K562 (cell line): ENCODE results near the gene RBL1. TPM values are rescaled to one million over a fixed set of nuclear protein-coding genes. Genes with fewer than 3 reads are reported as not detected.

Experiments used
- ATAC-seq: fragments of 200-7000 bp; cut with Tn5 transposase; 3 replicates; pipeline ENCODE4 v1.9.1; 2020; ENCODE audit warnings: moderate library complexity
- BruUV-seq: library from RNA; stranded (reverse); fragments of 400-500 nt; replicated peaks from 2 replicates; lab custom pipeline; 2021; lab: Mats Ljungman, UMichigan
- CTCF ChIA-PET: fragments of 300-600 bp; formaldehyde crosslinking; extraction: SDS; loops from one replicate; lab custom pipeline; 2021; ENCODE audit warnings: low intra/inter-chr PET ratio; lab: Yijun Ruan, JAX
- POLR2A ChIA-PET: fragments of 300-600, 350-650 bp; sonication (Branson Sonifier 250); formaldehyde crosslinking; extraction: SDS; loops from one replicate; lab custom pipeline; 2021; ENCODE audit warnings: antibody characterized with exemption, inconsistent platforms; lab: Yijun Ruan, JAX
- DNase-seq, 4 experiments: peaks; one replicate each; pipeline versions ENCODE4 v3.0.0 to v3.0.0-alpha.2; 2011 to 2018; ENCODE audit warnings: low spot score in 3 of 4, mixed read lengths in 3 of 4; ENCODE audit errors: extremely low read depth in 1 of 4
- FAIRE-seq: peaks from 2 replicates; lab custom pipeline; 2011; peaks lifted over from hg19 to GRCh38; lab: Jason Lieb, UNC
- H2AFZ ChIP-seq: 2 replicates; pipeline ENCODE4 v1.6.0; 2011; ENCODE audit warnings: low read depth, low read length, control low read depth, inconsistent platforms
- H3K27ac ChIP-seq: fragments of 200-600 bp; 3 replicates; pipeline ENCODE4 v1.8.0; 2011; ENCODE audit warnings: low read depth, mild to moderate bottlenecking, control low read depth, inconsistent platforms, low read length, moderate library complexity, mixed read lengths; ENCODE audit errors: extremely low read depth
- H3K27me3 ChIP-seq, 2 experiments: fragments of 300-600 bp in 1 of 2; 2 replicates in 1 of 2; 3 replicates in 1 of 2; pipeline versions ENCODE4 v1.6.0 to v1.8.0; 2011; ENCODE audit warnings: inconsistent platforms in 2 of 2, low read length in 2 of 2, mild to moderate bottlenecking in 1 of 2, mixed read lengths in 1 of 2, moderate library complexity in 1 of 2; ENCODE audit not compliant: control insufficient read depth in 2 of 2, insufficient read depth in 2 of 2
- H3K36me3 ChIP-seq: fragments of 300-600 bp; 3 replicates; pipeline ENCODE4 v1.8.0; 2011; ENCODE audit warnings: mild to moderate bottlenecking, low read length, inconsistent platforms; ENCODE audit not compliant: control insufficient read depth, insufficient read depth
- H3K4me1 ChIP-seq, 2 experiments: fragments of 200-600 bp in 1 of 2; replicated peaks in 1 of 2; 2 replicates in 1 of 2; 3 replicates in 1 of 2; pipeline versions ENCODE4 v1.5.1 to v1.8.0; 2011; ENCODE audit warnings: inconsistent platforms in 2 of 2, low read length in 2 of 2, mild to moderate bottlenecking in 1 of 2, mixed read lengths in 1 of 2, moderate library complexity in 1 of 2; ENCODE audit not compliant: control insufficient read depth in 2 of 2, insufficient read depth in 2 of 2
- H3K4me2 ChIP-seq: 2 replicates; pipeline ENCODE4 v1.6.1; 2011; ENCODE audit warnings: low read length, control low read depth, inconsistent platforms, mixed read lengths; ENCODE audit not compliant: insufficient read depth
- H3K4me3 ChIP-seq: fragments of 200-600 bp; sonication (generic), shearing (Covaris generic); 2 replicates; pipeline ENCODE4 v1.5.1; 2016; ENCODE audit warnings: control low read depth, inconsistent platforms
- H3K79me2 ChIP-seq: fragments of 200-600 bp; 3 replicates; pipeline ENCODE4 v1.8.0; 2011; ENCODE audit warnings: low read length, inconsistent platforms; ENCODE audit not compliant: control insufficient read depth, insufficient read depth
- H3K9ac ChIP-seq, 2 experiments: 2 replicates each; pipeline versions ENCODE4 v1.6.0 to v1.6.1; 2011; ENCODE audit warnings: low read depth in 2 of 2, low read length in 2 of 2, control low read depth in 1 of 2, inconsistent platforms in 1 of 2, mild to moderate bottlenecking in 1 of 2, mixed read lengths in 1 of 2; ENCODE audit not compliant: insufficient read depth in 1 of 2
- H3K9me1 ChIP-seq: one replicate; pipeline ENCODE4 v1.6.0; 2011; ENCODE audit warnings: inconsistent platforms, mild to moderate bottlenecking, low read length, moderate library complexity; ENCODE audit not compliant: control insufficient read depth, insufficient read depth
- H3K9me3 ChIP-seq: replicated peaks from 2 replicates; pipeline ENCODE4 v1.5.1; 2011; ENCODE audit warnings: low read depth, low read length, inconsistent platforms; ENCODE audit not compliant: control insufficient read depth, insufficient read depth
- H4K20me1 ChIP-seq: replicated peaks from 2 replicates; pipeline ENCODE4 v1.6.1; 2011; ENCODE audit warnings: low read length, inconsistent platforms, mixed read lengths; ENCODE audit not compliant: control insufficient read depth, insufficient read depth
- CC2D1A ChIP-seq: fragments of 450-650 bp; IDR thresholded peaks from 2 replicates; pipeline ENCODE4 v1.6.1; 2017; ENCODE audit warnings: mild to moderate bottlenecking
- FOSL1 ChIP-seq: fragments of 200-800 bp; sonication (Bioruptor generic); conservative IDR thresholded peaks from 2 replicates; pipeline ENCODE4 v1.6.1; 2016; ENCODE audit warnings: missing genetic modification characterization, missing compliant biosample characterization
- HLTF ChIP-seq: fragments of 450-650 bp; IDR thresholded peaks from 2 replicates; pipeline ENCODE4 v1.6.1; 2016
- NFIC ChIP-seq: fragments of 450-650 bp; IDR thresholded peaks from 2 replicates; pipeline ENCODE4 v1.6.1; 2017; ENCODE audit warnings: mild to moderate bottlenecking, inconsistent platforms
- ZNF23 ChIP-seq: fragments of 250-450 bp; sonication (Bioruptor Pico); IDR thresholded peaks from 2 replicates; pipeline ENCODE4 v1.4.0; 2020; ENCODE audit warnings: mild to moderate bottlenecking
- ZNF785 ChIP-seq: fragments of 250-450 bp; sonication (Bioruptor Pico); IDR thresholded peaks from 2 replicates; pipeline ENCODE4 v1.4.0; 2020; ENCODE audit warnings: mild to moderate bottlenecking
- WGBS: fragments of 100-300 bp; shearing (Covaris generic); methylation state at CpG from one replicate; pipeline ENCODE4 v1.1.6; 2016; ENCODE audit warnings: low coverage, mixed read lengths; ENCODE audit not compliant: insufficient coverage; ENCODE audit errors: missing lambda C conversion rate; 5-methylcytosine and 5-hydroxymethylcytosine counted together
- in situ Hi-C: fragments of 300-500 bp; cut with MboI; formaldehyde crosslinking; loops from 4 replicates; pipeline ENCODE4 v1.15.0; 2018; ENCODE audit warnings: inconsistent platforms, mixed read lengths
- intact Hi-C: fragments of 100-400 bp; cut with micrococcal nuclease; formaldehyde crosslinking; loops from 2 replicates; pipeline ENCODE4 v1.14.2; 2022
- polyA plus RNA-seq, 8 experiments: library from polyadenylated mRNA; depleted of rRNA in 4 of 8; stranded (reverse) in 5 of 8; unstranded in 3 of 8; fragments of >200 nt; fragmentation: Nextera tagmentation in 2 of 8; fragmentation: Illumina TruSeq in 1 of 8; extraction: Ambion mirVana in 2 of 8; extraction: Trizol in 1 of 8; gene quantifications; 2 replicates each; pipeline versions ENCODE4 v1.2.1 to v1.2.3, GENCODE V29; 2011 to 2014; ENCODE audit warnings: inconsistent platforms in 1 of 8, missing spikeins in 1 of 8
- total RNA-seq, 7 experiments: library from RNA; depleted of rRNA in 6 of 7; stranded (reverse); fragments of >200 nt in 6 of 7; fragmentation: Illumina TruSeq in 2 of 7; extraction: Trizol in 2 of 7; gene quantifications; 2 replicates each; pipeline versions ENCODE4 v1.2.1 to v1.2.3, GENCODE V29; 2011 to 2021; ENCODE audit warnings: low replicate concordance in 1 of 7
- TF ChIP-seq, protein P1 (sequence below): IDR thresholded peaks from 2 replicates; pipeline ENCODE4 v1.6.1; 2014; ENCODE audit warnings: antibody characterized with exemption

RBL1 gene
- total and polyA plus RNA-seq, 9 of the 15 experiments (the other 6 are each of a cell fraction or from before 2014, with no cell fraction given): 4.0 to 25.9 (median 15.6) TPM

GRCh38 chr20:36988494-36988966 is 107.3 kb downstream of the RBL1 start:
- ChIA-PET POLR2A (no interaction called here), CTCF (no interaction called here)
- no TSS peak for BruUV-seq
- no peak overlapping the region for H3K27ac ChIP-seq
- peaks cover 5 to 8% of the 10 kb centered on the region in 2 experiments; a peak in 2 of 5 replicates for H3K4me1 ChIP-seq
- TF ChIP-seq NFIC (peak; percentile 47), FOSL1 (tag) (no peak)
- H4K20me1 ChIP-seq: no peaks in the 10 kb centered on the region
- FAIRE-seq (no peak), ATAC-seq (peak; percentile 25; the same call in 1 of the 3 replicates), DNase-seq (no peak)
- H3K27me3 ChIP-seq: no peaks in the 10 kb centered on the region
- in situ Hi-C loops: no loop called here
- intact Hi-C loops: no loop called here
- H3K9me1 ChIP-seq: no peaks in the 10 kb centered on the region
- H3K9ac ChIP-seq: no peak overlapping the region
- no peaks in the 10 kb centered on the region for H3K36me3 ChIP-seq
- no peak overlapping the region for H2AFZ ChIP-seq
- 59% methylated on average over 3 of the region's 3 CpGs for WGBS
- H3K9me3 ChIP-seq: no peaks in the 10 kb centered on the region; the same call in 1 of the 2 replicates
- no peaks in the 10 kb centered on the region for H3K79me2 ChIP-seq
- no peak overlapping the region for H3K4me2 ChIP-seq
- H3K4me3 ChIP-seq: no peak overlapping the region

GRCh38 chr20:36984257-36984638 is 111.5 kb downstream of the RBL1 start:
- ChIA-PET POLR2A (no interaction called here), CTCF (no interaction called here)
- no peaks in the 10 kb centered on the region for H3K27me3 ChIP-seq
- WGBS: 45% methylated on average over 6 of the region's 6 CpGs
- H3K79me2 ChIP-seq: no peaks in the 10 kb centered on the region
- no TSS peak for BruUV-seq
- no peaks in the 10 kb centered on the region for H3K9me3 ChIP-seq
- H3K36me3 ChIP-seq: no peaks in the 10 kb centered on the region
- intact Hi-C loops (no loop called here), in situ Hi-C loops (no loop called here)
- no peak overlapping the region for H3K9ac ChIP-seq
- H3K27ac ChIP-seq: no peak overlapping the region
- TF ChIP-seq CC2D1A: no peak
- no peak for TF ChIP-seq ZNF23 (CRISPR knock-in tag)
- TF ChIP-seq ZNF785 (CRISPR knock-in tag): no peak
- TF ChIP-seq, protein P1, sequence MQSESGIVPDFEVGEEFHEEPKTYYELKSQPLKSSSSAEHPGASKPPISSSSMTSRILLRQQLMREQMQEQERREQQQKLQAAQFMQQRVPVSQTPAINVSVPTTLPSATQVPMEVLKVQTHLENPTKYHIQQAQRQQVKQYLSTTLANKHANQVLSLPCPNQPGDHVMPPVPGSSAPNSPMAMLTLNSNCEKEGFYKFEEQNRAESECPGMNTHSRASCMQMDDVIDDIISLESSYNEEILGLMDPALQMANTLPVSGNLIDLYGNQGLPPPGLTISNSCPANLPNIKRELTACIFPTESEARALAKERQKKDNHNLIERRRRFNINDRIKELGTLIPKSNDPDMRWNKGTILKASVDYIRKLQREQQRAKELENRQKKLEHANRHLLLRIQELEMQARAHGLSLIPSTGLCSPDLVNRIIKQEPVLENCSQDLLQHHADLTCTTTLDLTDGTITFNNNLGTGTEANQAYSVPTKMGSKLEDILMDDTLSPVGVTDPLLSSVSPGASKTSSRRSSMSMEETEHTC: no peak
- TF ChIP-seq HLTF: no peak
- no peak for DNase-seq
- no peak for ATAC-seq
- H3K4me3 ChIP-seq: no peak overlapping the region
- FAIRE-seq: no peak
- H3K9me1 ChIP-seq: no peaks in the 10 kb centered on the region
- no peaks in the 10 kb centered on the region for H4K20me1 ChIP-seq
- H3K4me1 ChIP-seq: peaks cover 0 to 2% of the 10 kb centered on the region in 2 experiments; a peak in 1 of 5 replicates
- no peak overlapping the region for H3K4me2 ChIP-seq
- H2AFZ ChIP-seq: 0 out of 2 replicates have a peak overlapping the region, but pooled peaks have one; percentile 3
